ENCODE results near the gene ELP6. TPM values are rescaled to one million over a fixed set of nuclear protein-coding genes. Genes with fewer than 3 reads are reported as not detected.

Gene ELP6
- total and polyA plus RNA-seq, 2 donors (not counting 1 experiment from before 2014, with no cell fraction given): 35.2 to 37.2 TPM

GRCh38 chr3:47525617-47526016, 12.1 kb upstream of the ELP6 start:
- Histone ChIP-seq H3K27me3 (ENCODE audit: control insufficient read depth, insufficient read depth, low read length) (no peaks in the 10 kb centered on the region), H3K4me3 (replicated peaks in 1 of 4; ENCODE audit: control extremely low read depth in 1 of 4, insufficient read depth in 1 of 4, low read depth in 3 of 4, low read length in 4 of 4) (no peak overlapping the region), H3K9me3 (ENCODE audit: control insufficient read depth, insufficient read depth, low read depth, low read length) (no peaks in the 10 kb centered on the region), H3K4me2 (ENCODE audit: extremely low read depth, insufficient read depth, low read length) (no peak overlapping the region), H3K27ac (ENCODE audit: insufficient read depth, low read length) (no peak overlapping the region), H2AFZ (ENCODE audit: low read length) (no peak overlapping the region), H3K79me2 (ENCODE audit: control insufficient read depth, insufficient read depth, low read length) (no peaks in the 10 kb centered on the region), H4K20me1 (ENCODE audit: control insufficient read depth, extremely low read depth, insufficient read depth, low read length) (no peaks in the 10 kb centered on the region), H3K4me1 (ENCODE audit: control insufficient read depth, extremely low read depth, insufficient read depth, low read length) (peaks cover 3% of the 10 kb centered on the region), H3K9ac (ENCODE audit: insufficient read depth, low read length) (no peak overlapping the region), H3K36me3 (ENCODE audit: control insufficient read depth, insufficient read depth, low read length) (no peaks in the 10 kb centered on the region)
- no peak for DNase-seq (ENCODE audit: low read depth in 2 of 2)
- TF ChIP-seq CTCF (conservative IDR thresholded peaks at IDR 0.05 in 1 of 2, IDR thresholded peaks at IDR 0.05 in 1 of 2; ENCODE audit: low read depth in 1 of 2, low read length in 2 of 2): no peak
- TF ChIP-seq EZH2 (IDR thresholded peaks at IDR 0.05; ENCODE audit: low read length, missing control alignments): no peak

- Histone ChIP-seq H3K36me3 (ENCODE audit: control insufficient read depth, insufficient read depth, low read length) (no peaks in the 10 kb centered on the region), H3K9me3 (ENCODE audit: control insufficient read depth, insufficient read depth, low read depth, low read length) (no peaks in the 10 kb centered on the region), H2AFZ (ENCODE audit: low read length) (no peak overlapping the region), H3K4me2 (ENCODE audit: extremely low read depth, insufficient read depth, low read length) (no peak overlapping the region), H3K4me3 (replicated peaks in 1 of 4; ENCODE audit: control extremely low read depth in 1 of 4, insufficient read depth in 1 of 4, low read depth in 3 of 4, low read length in 4 of 4) (no peak overlapping the region), H3K27me3 (ENCODE audit: control insufficient read depth, insufficient read depth, low read length) (no peaks in the 10 kb centered on the region), H3K27ac (ENCODE audit: insufficient read depth, low read length) (no peak overlapping the region), H3K79me2 (ENCODE audit: control insufficient read depth, insufficient read depth, low read length) (no peaks in the 10 kb centered on the region), H3K9ac (ENCODE audit: insufficient read depth, low read length) (no peak overlapping the region), H3K4me1 (ENCODE audit: control insufficient read depth, extremely low read depth, insufficient read depth, low read length) (peaks cover 3% of the 10 kb centered on the region), H4K20me1 (ENCODE audit: control insufficient read depth, extremely low read depth, insufficient read depth, low read length) (no peaks in the 10 kb centered on the region)
- no peak for DNase-seq (ENCODE audit: low read depth in 2 of 2)
- TF ChIP-seq EZH2 (IDR thresholded peaks at IDR 0.05; ENCODE audit: low read length, missing control alignments): no peak
- TF ChIP-seq CTCF (conservative IDR thresholded peaks at IDR 0.05 in 1 of 2, IDR thresholded peaks at IDR 0.05 in 1 of 2; ENCODE audit: low read depth in 1 of 2, low read length in 2 of 2): no peak
These were observed 10.0 kb upstream of the ELP6 start for GRCh38 chr3:47523310-47524073.

- H3K4me1 ChIP-seq (ENCODE audit: control insufficient read depth, extremely low read depth, insufficient read depth, low read length): peaks cover 3% of the 10 kb centered on the region
- H3K79me2 ChIP-seq (ENCODE audit: control insufficient read depth, insufficient read depth, low read length): no peaks in the 10 kb centered on the region
- H3K27ac ChIP-seq (ENCODE audit: insufficient read depth, low read length): no peak overlapping the region
- H3K9ac ChIP-seq (ENCODE audit: insufficient read depth, low read length): no peak overlapping the region
- peak overlapping the region; percentile 58 for H2AFZ ChIP-seq (ENCODE audit: low read length)
- H3K4me3 ChIP-seq (replicated peaks in 1 of 4; ENCODE audit: control extremely low read depth in 1 of 4, insufficient read depth in 1 of 4, low read depth in 3 of 4, low read length in 4 of 4): no peak overlapping the region
- TF ChIP-seq EZH2 (IDR thresholded peaks at IDR 0.05; ENCODE audit: low read length, missing control alignments) (no peak), CTCF (conservative IDR thresholded peaks at IDR 0.05 in 1 of 2, IDR thresholded peaks at IDR 0.05 in 1 of 2; ENCODE audit: low read depth in 1 of 2, low read length in 2 of 2) (peak; percentile 91 to 94)
- no peaks in the 10 kb centered on the region for H3K36me3 ChIP-seq (ENCODE audit: control insufficient read depth, insufficient read depth, low read length)
- H3K4me2 ChIP-seq (ENCODE audit: extremely low read depth, insufficient read depth, low read length): no peak overlapping the region
- H3K9me3 ChIP-seq (ENCODE audit: control insufficient read depth, insufficient read depth, low read depth, low read length): no peaks in the 10 kb centered on the region
- peak; percentile 86 to 92 for DNase-seq (ENCODE audit: low read depth in 2 of 2)
- no peaks in the 10 kb centered on the region for H3K27me3 ChIP-seq (ENCODE audit: control insufficient read depth, insufficient read depth, low read length)
- H4K20me1 ChIP-seq (ENCODE audit: control insufficient read depth, extremely low read depth, insufficient read depth, low read length): no peaks in the 10 kb centered on the region
These were observed 8.8 kb upstream of the ELP6 start for GRCh38 chr3:47522082-47522987.
